ELF-1 (cell line): Measurements from ENCODE around the gene SLC25A45.

Experiments
- DNase-seq: peaks from one replicate; pipeline ENCODE4 v3.0.0-alpha.2; 2016; ENCODE audit warnings: low read depth, low spot score

Gene SLC25A45

GRCh38 chr11:65382033-65382803 lies at the start of gene SLC25A45:
SLC25A45 (minus strand) TSS chr11:65382646; CDS start chr11:65381951, 695 bp downstream.
- peak; percentile 93 for DNase-seq

GRCh38 chr11:65431451-65432099 lies 49.1 kb upstream of the SLC25A45 start:
- peak; percentile 3 for DNase-seq

- DNase-seq: no peak
Observed at GRCh38 chr11:65430406-65431217, 48.2 kb upstream of the SLC25A45 start.

GRCh38 chr11:65429724-65430405 lies 47.4 kb upstream of the SLC25A45 start:
- peak; percentile 53 for DNase-seq

GRCh38 chr11:65429068-65429681 lies 46.7 kb upstream of the SLC25A45 start:
- peak; percentile 60 for DNase-seq

GRCh38 chr11:65428578-65429067 lies 46.2 kb upstream of the SLC25A45 start:
- DNase-seq: peak; percentile 56

- DNase-seq: peak; percentile 63
Observed at GRCh38 chr11:65427691-65428577, 45.5 kb upstream of the SLC25A45 start.

GRCh38 chr11:65426839-65427690 lies 44.6 kb upstream of the SLC25A45 start:
- peak; percentile 70 for DNase-seq

- DNase-seq: no peak
Observed at GRCh38 chr11:65425971-65426838, 43.8 kb upstream of the SLC25A45 start.

GRCh38 chr11:65425105-65425970 lies 42.9 kb upstream of the SLC25A45 start:
- peak; percentile 68 for DNase-seq

- peak; percentile 36 for DNase-seq
Observed at GRCh38 chr11:65424205-65425104, 42.0 kb upstream of the SLC25A45 start.

GRCh38 chr11:65423516-65424204 lies 41.2 kb upstream of the SLC25A45 start:
- DNase-seq: peak; percentile 29

- peak; percentile 95 for DNase-seq
Observed at GRCh38 chr11:65422633-65423515, 40.4 kb upstream of the SLC25A45 start, which contains the start of gene NEAT1. NEAT1 (plus strand) TSS chr11:65422798.
